SK-MEL-5 (cell line): ENCODE measurements around the gene TADA2B. TPM values are rescaled to one million over a fixed set of nuclear protein-coding genes. Genes with fewer than 3 reads are reported as not detected.

Experiments
- DNase-seq: peaks from one replicate; pipeline ENCODE4 v3.0.0-alpha.2; 2016; ENCODE audit warnings: low read depth, low spot score
- in situ Hi-C: cut with HindIII; loops from 2 replicates; pipeline ENCODE4 v1.10.0; 2016; ENCODE audit warnings: low sequenced_read_pairs, high pct_unique_total_duplicates, low pct_unique_long_range_greater_than_20kb
- total RNA-seq: library from RNA; depleted of rRNA; stranded (reverse); fragments of >200 nt; shearing (Covaris generic); gene quantifications from 2 replicates; pipeline ENCODE4 v1.2.3, GENCODE V29; 2014

The TADA2B gene
- total RNA-seq, 1 experiment from 2014 or later, result 9.6 TPM

GRCh38 chr4:7029921-7030320, 13.3 kb upstream of the TADA2B start:
- no peak for DNase-seq
- in situ Hi-C loops, result no loop called here

- in situ Hi-C loops, result no loop called here
- DNase-seq, result no peak
Measured at GRCh38 chr4:7030856-7031255, 12.3 kb upstream of the TADA2B start.

- DNase-seq, result no peak
- in situ Hi-C loops, result no loop called here
Measured at GRCh38 chr4:7031558-7032449, 11.4 kb upstream of the TADA2B start.

GRCh38 chr4:7032596-7032995, 10.6 kb upstream of the TADA2B start:
- in situ Hi-C loops, result no loop called here
- DNase-seq, result no peak

GRCh38 chr4:7034262-7035081, 8.7 kb upstream of the TADA2B start:
- no peak for DNase-seq
- in situ Hi-C loops, result no loop called here

GRCh38 chr4:7037425-7037824, 5.7 kb upstream of the TADA2B start:
- DNase-seq, result no peak
- in situ Hi-C loops, result no loop called here

- DNase-seq, result no peak
- in situ Hi-C loops, result no loop called here
Measured at GRCh38 chr4:7040765-7041164, 2.4 kb upstream of the TADA2B start.

GRCh38 chr4:7041246-7041645, 1.9 kb upstream of the TADA2B start:
- in situ Hi-C loops, result no loop called here
- DNase-seq, result no peak

GRCh38 chr4:7041801-7042502, 1.2 kb upstream of the TADA2B start:
- no peak for DNase-seq
- in situ Hi-C loops, result no loop called here

GRCh38 chr4:7042503-7043283, 479 bp upstream of the TADA2B start:
- DNase-seq, result peak; percentile 96
- in situ Hi-C loops, result no loop called here

GRCh38 chr4:7044137-7044930, 1.2 kb downstream of the TADA2B start:
- in situ Hi-C loops, result no loop called here
- DNase-seq, result no peak

GRCh38 chr4:7045553-7045952, 2.4 kb downstream of the TADA2B start:
- in situ Hi-C loops, result no loop called here

GRCh38 chr4:7045961-7046921, 3.1 kb downstream of the TADA2B start:
- no peak for DNase-seq
- in situ Hi-C loops, result no loop called here

More at GRCh38 chr4:7045553-7045952, 2.4 kb downstream of the TADA2B start:
- no peak for DNase-seq

- no peak for DNase-seq
- in situ Hi-C loops, result no loop called here
Measured at GRCh38 chr4:7046971-7047370, 3.8 kb downstream of the TADA2B start.

- in situ Hi-C loops, result no loop called here
- DNase-seq, result no peak
Measured at GRCh38 chr4:7048642-7049041, 5.5 kb downstream of the TADA2B start.

- no peak for DNase-seq
- in situ Hi-C loops, result no loop called here
Measured at GRCh38 chr4:7049295-7049694, 6.1 kb downstream of the TADA2B start.
